Limb (tissue), 2 donors: ENCODE results near the gene URB1.
"Not testable (repeated sequence)": the region's sequence is repeated elsewhere in the genome, so short reads cannot be mapped to it uniquely, and the experiment has no call there.

Experiments
- DNase-seq, 2 donors: peaks; one replicate each; pipeline ENCODE4 v3.0.0-alpha.2; 2016; ENCODE audit errors: extremely low spot score in 2 of 2

Gene URB1

DNA sequence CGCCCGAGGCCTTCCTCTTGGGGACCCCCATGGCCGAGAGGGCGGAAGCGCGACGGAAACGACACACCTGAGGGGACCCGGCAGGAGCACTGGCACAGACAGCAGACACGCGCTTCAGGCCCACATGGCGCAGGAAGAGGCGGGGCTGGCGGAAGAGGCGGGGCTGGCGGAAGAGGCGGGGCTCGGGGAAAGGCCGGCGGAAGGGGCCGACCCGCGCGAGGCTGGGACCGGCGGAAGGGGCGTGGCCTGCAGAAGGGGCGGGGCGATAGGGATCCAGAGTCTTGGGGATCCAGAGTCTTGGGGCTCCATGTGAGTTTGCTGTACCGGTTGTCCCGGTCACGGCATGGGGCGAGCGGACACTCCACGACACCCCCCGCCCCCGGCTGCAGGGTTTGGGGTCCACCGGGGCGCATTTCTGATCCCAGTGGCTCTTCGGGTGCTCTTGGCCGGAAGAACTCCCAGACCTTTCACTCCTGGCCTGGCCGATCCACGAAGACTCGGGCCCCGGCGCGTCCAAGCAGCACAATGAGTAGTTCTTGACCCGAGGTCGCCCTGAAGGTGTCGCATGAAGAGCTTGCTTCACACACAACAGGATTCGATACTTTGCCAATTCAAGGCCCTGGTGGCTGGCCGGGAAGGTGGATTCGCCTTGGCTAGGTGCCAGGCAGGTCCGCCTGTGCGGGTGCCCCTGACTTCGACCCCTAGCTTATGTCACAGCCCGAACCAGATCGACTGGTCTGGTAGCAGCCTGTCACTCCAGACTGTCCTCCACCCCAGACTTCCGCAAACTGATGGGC, at the start of gene URB1:
URB1 (minus strand) TSS at position 133 of the 797 bp plus-strand sequence; CDS start at position 31, 102 bp downstream.
- peak; percentile 85 to 97 for DNase-seq

DNA sequence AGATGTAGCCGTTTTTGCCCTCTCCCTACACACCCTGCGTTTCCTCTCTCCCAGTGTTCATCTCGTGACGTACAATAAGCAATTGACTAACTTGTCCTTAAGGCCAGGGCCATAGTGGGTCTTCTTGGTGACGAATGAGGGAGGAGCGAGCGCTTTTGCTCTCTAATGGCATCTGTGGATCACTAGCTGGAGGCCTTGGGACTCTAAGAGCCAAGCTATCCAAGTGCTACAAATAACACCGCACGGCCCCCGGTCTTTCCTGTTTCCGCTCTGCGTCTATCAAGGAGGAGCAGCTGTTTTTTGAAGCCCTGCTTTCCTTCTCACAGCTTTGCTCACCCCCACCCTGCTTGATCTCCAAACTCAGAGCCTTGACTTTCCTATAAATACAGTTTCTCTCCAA, 44.9 kb upstream of the URB1 start:
- no peak for DNase-seq

GRCh38 chr21:32432982-32433660, 40.3 kb upstream of the URB1 start:
- DNase-seq, result not testable (repeated sequence)

- DNase-seq, result no peak
Measured at GRCh38 chr21:32427958-32428623, 35.3 kb upstream of the URB1 start.

DNA sequence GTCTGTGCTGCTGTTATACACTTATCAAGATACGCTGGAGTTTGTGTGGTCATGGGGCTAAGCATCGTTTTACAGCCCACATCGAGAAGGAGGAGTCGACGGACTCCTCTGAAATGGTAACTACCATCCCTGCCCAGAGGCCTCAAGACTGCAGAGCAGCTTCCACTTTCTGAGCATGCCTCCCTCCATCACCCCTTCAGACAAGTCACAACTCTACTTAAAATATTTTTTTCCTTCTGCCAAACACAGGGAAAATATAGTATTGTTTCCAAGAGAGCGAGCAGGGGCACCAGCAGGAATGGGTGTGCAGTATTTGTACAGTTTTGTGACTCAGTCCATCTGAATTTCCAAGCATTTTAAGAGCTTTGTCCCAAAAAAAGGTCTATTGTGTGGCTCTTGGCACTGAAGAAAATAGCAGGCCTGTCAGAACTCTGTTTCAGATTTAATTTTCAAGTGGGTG, 33.8 kb upstream of the URB1 start:
- no peak for DNase-seq

DNA sequence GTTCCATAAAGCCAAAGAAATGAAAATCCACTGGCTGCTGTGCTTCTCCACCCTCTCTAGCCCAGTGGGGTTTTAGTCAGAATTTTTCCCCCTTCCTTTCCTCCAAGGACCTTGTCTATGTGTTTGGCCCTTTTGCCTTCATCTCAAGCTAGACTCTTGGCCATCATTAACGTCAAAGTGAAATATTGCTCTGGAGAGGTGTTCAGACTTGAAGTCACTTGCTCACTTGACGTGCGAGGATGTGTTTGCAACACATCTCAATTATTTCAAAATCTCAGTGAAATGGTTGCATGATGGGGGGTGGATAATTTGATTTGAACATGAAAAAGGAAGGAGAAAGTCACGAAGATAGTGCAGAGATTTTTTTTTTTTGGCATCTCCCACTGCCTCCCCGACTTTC, 33.3 kb upstream of the URB1 start:
- no peak for DNase-seq

DNA sequence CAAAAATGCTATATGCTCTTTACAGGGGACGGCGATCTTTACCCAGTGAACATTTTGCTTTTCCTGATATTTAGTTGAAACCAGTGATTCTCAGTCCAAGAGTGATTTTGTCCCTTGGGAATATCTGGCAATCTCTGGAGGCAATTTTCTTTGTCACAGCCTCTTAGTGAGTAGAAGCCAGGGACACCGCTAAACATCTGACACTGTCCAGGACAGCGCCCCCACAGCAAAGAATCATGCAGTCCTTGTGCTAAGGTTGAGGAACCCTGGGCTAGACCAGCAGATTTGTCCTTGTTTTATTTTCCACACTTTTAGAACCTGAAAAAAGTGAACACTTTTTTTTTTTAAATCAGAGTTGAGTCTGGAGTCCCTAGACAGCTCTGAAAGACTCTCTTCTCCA, 32.8 kb upstream of the URB1 start:
- no peak for DNase-seq

- no peak for DNase-seq
Measured at GRCh38 chr21:32424674-32425073, 31.9 kb upstream of the URB1 start.

DNA sequence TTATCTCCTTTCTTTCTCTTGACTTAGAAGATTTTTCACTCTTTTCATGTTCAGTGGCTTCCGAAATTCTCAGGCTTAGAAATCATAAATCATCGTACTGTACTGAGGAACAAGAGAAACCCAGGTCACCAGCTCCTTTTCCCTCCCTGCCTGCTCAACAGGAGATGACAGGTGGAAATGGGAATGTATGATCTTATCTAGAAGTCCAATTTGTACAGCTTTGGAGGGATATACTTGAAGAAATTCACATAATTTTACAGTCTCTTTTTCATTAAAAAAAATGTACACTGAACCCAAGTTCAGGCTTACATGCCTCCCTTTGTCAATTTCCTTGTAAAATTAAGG, 31.4 kb upstream of the URB1 start:
- DNase-seq, result no peak

- no peak for DNase-seq
Measured at GRCh38 chr21:32423320-32424190, 30.7 kb upstream of the URB1 start.

- DNase-seq, result no peak
Measured at GRCh38 chr21:32422064-32422463, 29.3 kb upstream of the URB1 start.

- no peak for DNase-seq
Measured at GRCh38 chr21:32418146-32418545, 25.3 kb upstream of the URB1 start.

- no peak for DNase-seq
Measured at GRCh38 chr21:32415451-32416398, 22.9 kb upstream of the URB1 start.

DNA sequence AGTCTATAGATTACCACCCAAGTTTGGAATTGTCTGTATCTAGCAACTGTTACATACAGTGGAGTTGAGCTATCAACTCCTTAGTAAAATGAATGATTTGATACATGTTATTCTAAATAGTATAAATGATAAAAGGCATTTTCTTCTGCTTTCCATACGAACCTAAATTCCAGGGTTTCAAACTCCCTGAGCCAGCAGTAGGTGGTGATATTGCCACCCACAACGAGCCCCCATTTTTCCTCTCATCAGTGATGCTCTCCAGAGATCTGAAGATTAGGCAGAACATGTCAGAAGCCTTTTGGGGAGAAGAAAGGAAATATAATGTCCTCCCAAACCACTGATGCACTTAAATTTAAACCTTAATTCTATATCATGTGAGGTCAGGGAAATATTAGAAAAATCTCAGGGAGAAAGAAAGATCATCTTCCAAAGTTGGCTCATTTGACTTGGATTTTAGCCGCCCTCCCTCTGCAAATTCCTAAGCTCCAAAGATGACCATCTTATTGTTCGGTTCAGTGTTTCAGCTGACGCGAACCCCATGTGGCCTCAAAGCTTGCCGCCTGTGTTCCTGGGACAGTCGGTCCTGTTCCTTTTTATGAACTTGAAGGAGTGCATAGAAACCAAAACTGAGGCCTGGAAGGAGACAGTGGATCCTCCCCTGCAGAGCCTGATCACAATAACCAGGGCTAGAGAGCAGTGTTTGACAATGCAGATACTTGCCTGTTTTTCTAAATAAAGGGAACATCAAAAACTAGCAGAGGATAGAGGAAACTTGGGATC, 22.0 kb upstream of the URB1 start:
- no peak for DNase-seq

GRCh38 chr21:32413697-32414578, 21.1 kb upstream of the URB1 start:
- no peak for DNase-seq

- no peak for DNase-seq
Measured at GRCh38 chr21:32413015-32413504, 20.2 kb upstream of the URB1 start.

GRCh38 chr21:32412162-32413014, 19.6 kb upstream of the URB1 start, which contains the start of gene EVA1C:
Gene EVA1C (plus strand): TSS chr21:32412706. CDS start chr21:32412854, 148 bp downstream.
- DNase-seq, result peak in 1 of 2 donors; percentile 71
